ENCODE measurements around the gene RFPL1. TPM values are rescaled to one million over a fixed set of nuclear protein-coding genes. Genes with fewer than 3 reads are reported as not detected.

Gene RFPL1
- total RNA-seq, 3 donors from 2014 or later, result not detected

Other genes starting within 250 kb of the RFPL1 start
- gene EMID1, start 232.7 kb upstream of the RFPL1 start, total RNA-seq, result under 1 TPM in 2 of 3 donors, not detected in 1; 0.20 to 0.22 TPM
- 10 to 100 TPM; 52.0 to 61.0 (median 56.8) TPM for gene RHBDD3, start 170.6 kb upstream of the RFPL1 start, total RNA-seq
- gene EWSR1, start 170.3 kb upstream of the RFPL1 start, total RNA-seq, result 100 to 1,000 TPM; 458 to 522 (median 474) TPM
- gene GAS2L1, start 131.9 kb upstream of the RFPL1 start, total RNA-seq, result under 1 TPM; 0.37 to 0.90 (median 0.56) TPM
- under 1 TPM; 0.56 to 0.87 (median 0.79) TPM for gene RASL10A, start 122.9 kb upstream of the RFPL1 start, total RNA-seq
- 10 to 100 TPM; 87.0 to 92.2 (median 89.8) TPM for gene AP1B1, start 50.0 kb upstream of the RFPL1 start, total RNA-seq
- 1 to 10 TPM; 5.8 to 8.3 (median 7.3) TPM for gene NEFH, start 41.6 kb downstream of the RFPL1 start, total RNA-seq
- gene THOC5, start 115.2 kb downstream of the RFPL1 start, total RNA-seq, result 10 to 100 TPM; 69.2 to 69.7 (median 69.5) TPM
- 10 to 100 TPM; 11.8 to 15.2 (median 12.9) TPM for gene NIPSNAP1, start 142.5 kb downstream of the RFPL1 start, total RNA-seq
- 10 to 100 TPM; 65.4 to 70.2 (median 66.0) TPM for gene NF2, start 165.1 kb downstream of the RFPL1 start, total RNA-seq